Calu3 (cell line): Measurements from ENCODE around the gene UHRF1. TPM values are rescaled to one million over a fixed set of nuclear protein-coding genes. Genes with fewer than 3 reads are reported as not detected.

Experiments used
- BruUV-seq: library from RNA; stranded (reverse); fragments of 400-500 nt; replicated peaks from 2 replicates; lab custom pipeline; 2021; lab: Mats Ljungman, UMichigan
- CTCF ChIA-PET: fragments of 300-600 bp; sonication (Branson Sonifier 250); formaldehyde crosslinking; loops from one replicate; lab custom pipeline; 2022; ENCODE audit warnings: antibody characterized with exemption; lab: Charles Lee
- DNase-seq: peaks from one replicate; pipeline ENCODE4 v3.0.0; 2022
- H3K27ac Mint-ChIP-seq: one replicate; pipeline ENCODE4 v1.8.0; 2022; ENCODE audit warnings: mixed read lengths; ENCODE audit not compliant: unreplicated experiment
- H3K27me3 Mint-ChIP-seq: one replicate; pipeline ENCODE4 v1.8.0; 2022; ENCODE audit warnings: mixed read lengths; ENCODE audit not compliant: unreplicated experiment
- H3K36me3 Mint-ChIP-seq: one replicate; pipeline ENCODE4 v1.8.0; 2022; ENCODE audit warnings: mild to moderate bottlenecking, moderate library complexity, mixed read lengths; ENCODE audit not compliant: insufficient read depth, unreplicated experiment
- H3K4me1 Mint-ChIP-seq: one replicate; pipeline ENCODE4 v1.8.0; 2022; ENCODE audit warnings: mild to moderate bottlenecking, low read depth, mixed read lengths; ENCODE audit not compliant: unreplicated experiment
- H3K4me3 Mint-ChIP-seq: one replicate; pipeline ENCODE4 v1.8.0; 2022; ENCODE audit warnings: mild to moderate bottlenecking, low read depth, moderate library complexity, mixed read lengths; ENCODE audit not compliant: unreplicated experiment
- H3K9me3 Mint-ChIP-seq: one replicate; pipeline ENCODE4 v1.8.0; 2022; ENCODE audit warnings: low read depth, mixed read lengths; ENCODE audit not compliant: unreplicated experiment
- intact Hi-C: fragments of 100-400 bp; cut with micrococcal nuclease; formaldehyde crosslinking; loops from one replicate; pipeline ENCODE4 v1.10.0; 2022; ENCODE audit not compliant: unreplicated experiment
- total RNA-seq: library from RNA; stranded (reverse); gene quantifications from 2 replicates; pipeline ENCODE4 v1.2.3, GENCODE V29; 2022
- TF ChIP-seq, protein P1 (sequence below): fragments of 200-600 bp; IDR thresholded peaks from one replicate; pipeline ENCODE4 v1.8.0; 2022; ENCODE audit warnings: antibody characterized with exemption; ENCODE audit not compliant: unreplicated experiment

UHRF1 gene
- total RNA-seq, 1 experiment from 2014 or later, result 45.2 TPM

- Mint-ChIP-seq H3K4me1 (peaks cover 12% of the 10 kb centered on the region), H3K27ac (peak within 1 kb of the TSS; percentile 79), H3K9me3 (no peaks in the 10 kb centered on the region), H3K4me3 (peak within 1 kb of the TSS; percentile 74), H3K36me3 (peaks cover 32% of the 10 kb centered on the region), H3K27me3 (no peaks in the 10 kb centered on the region)
- DNase-seq, result peak; percentile 94
- TF ChIP-seq, protein P1, sequence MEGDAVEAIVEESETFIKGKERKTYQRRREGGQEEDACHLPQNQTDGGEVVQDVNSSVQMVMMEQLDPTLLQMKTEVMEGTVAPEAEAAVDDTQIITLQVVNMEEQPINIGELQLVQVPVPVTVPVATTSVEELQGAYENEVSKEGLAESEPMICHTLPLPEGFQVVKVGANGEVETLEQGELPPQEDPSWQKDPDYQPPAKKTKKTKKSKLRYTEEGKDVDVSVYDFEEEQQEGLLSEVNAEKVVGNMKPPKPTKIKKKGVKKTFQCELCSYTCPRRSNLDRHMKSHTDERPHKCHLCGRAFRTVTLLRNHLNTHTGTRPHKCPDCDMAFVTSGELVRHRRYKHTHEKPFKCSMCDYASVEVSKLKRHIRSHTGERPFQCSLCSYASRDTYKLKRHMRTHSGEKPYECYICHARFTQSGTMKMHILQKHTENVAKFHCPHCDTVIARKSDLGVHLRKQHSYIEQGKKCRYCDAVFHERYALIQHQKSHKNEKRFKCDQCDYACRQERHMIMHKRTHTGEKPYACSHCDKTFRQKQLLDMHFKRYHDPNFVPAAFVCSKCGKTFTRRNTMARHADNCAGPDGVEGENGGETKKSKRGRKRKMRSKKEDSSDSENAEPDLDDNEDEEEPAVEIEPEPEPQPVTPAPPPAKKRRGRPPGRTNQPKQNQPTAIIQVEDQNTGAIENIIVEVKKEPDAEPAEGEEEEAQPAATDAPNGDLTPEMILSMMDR, result no peak
- intact Hi-C loops, result no loop called here
- BruUV-seq, result no TSS peak
- CTCF ChIA-PET, result interaction anchor here (0.7 to 1.3 kb wide), 4 partner anchors 44 to 533 kb away, joined by 3 to 5 read pairs (median 4); no protein-coding TSS in a partner anchor
These were observed 41.6 kb upstream of the UHRF1 start, which contains the start of gene PLIN3 for GRCh38 chr19:4867534-4868285. Gene PLIN3 (minus strand): TSS chr19:4867667. CDS start chr19:4861394, 6,273 bp downstream.

GRCh38 chr19:4868286-4868834 is 40.9 kb upstream of the UHRF1 start:
- Mint-ChIP-seq H3K4me1 (peaks cover 12% of the 10 kb centered on the region), H3K4me3 (peak overlapping the region; percentile 74), H3K36me3 (peaks cover 32% of the 10 kb centered on the region), H3K27ac (peak overlapping the region; percentile 79), H3K9me3 (no peaks in the 10 kb centered on the region), H3K27me3 (no peaks in the 10 kb centered on the region)
- TF ChIP-seq, protein P1, result no peak
- BruUV-seq, result no TSS peak
- CTCF ChIA-PET, result interaction anchor here (1.2 kb wide), 1 partner anchor 44 kb away, joined by 3 read pairs; no protein-coding TSS in a partner anchor
- intact Hi-C loops, result no loop called here
- DNase-seq, result no peak

DNA sequence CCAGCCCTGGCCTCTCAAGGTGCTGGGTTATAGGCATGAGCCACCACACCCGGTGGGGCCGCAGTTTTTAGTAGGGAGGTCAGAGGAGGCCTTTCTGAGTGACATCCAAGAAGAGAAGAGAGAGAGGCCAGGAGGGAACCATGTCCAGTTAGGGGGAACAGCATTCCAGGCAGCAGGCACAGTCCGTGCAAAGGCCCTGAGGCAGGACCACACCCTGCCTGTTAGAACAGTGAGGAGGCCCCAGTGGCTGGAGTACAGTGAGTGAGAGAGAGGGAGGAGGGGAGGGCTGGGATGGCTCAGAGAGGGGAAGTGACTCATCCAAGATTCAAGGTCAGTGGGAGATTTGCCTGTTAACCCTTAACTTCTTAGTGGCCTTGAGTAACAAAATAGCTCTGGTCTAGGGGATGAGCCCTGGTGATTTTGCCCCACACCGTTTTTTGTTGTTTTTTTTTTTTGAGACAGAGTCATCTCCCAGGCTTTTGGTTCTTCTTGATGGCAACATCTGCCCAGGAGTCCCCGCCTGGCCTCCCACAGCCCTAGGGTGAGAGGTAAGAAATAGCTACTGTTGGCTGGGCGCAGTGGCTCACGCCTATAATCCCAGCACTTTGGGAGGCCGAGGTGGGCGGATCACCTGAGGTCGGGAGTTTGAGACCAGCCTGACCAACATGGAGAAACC is 39.1 kb upstream of the UHRF1 start:
- Mint-ChIP-seq H3K27ac (peak overlapping the region; percentile 93), H3K36me3 (peaks cover 32% of the 10 kb centered on the region), H3K4me1 (peaks cover 12% of the 10 kb centered on the region), H3K9me3 (no peaks in the 10 kb centered on the region), H3K4me3 (peak overlapping the region; percentile 24), H3K27me3 (no peaks in the 10 kb centered on the region)
- TF ChIP-seq, protein P1, result no peak
- peak; percentile 55 for DNase-seq
- intact Hi-C loops, result loop anchor here (5.0 kb wide), 1 partner anchor 162 kb away; no protein-coding TSS in a partner anchor
- BruUV-seq, result no TSS peak
- CTCF ChIA-PET, result interaction anchor here (1.3 to 2.3 kb wide), 2 partner anchors 41 to 61 kb away, joined by 3 to 10 read pairs; no protein-coding TSS in a partner anchor

- Mint-ChIP-seq H3K27ac (no peak overlapping the region), H3K4me3 (no peak overlapping the region)
- intact Hi-C loops, result loop anchor here (1.0 to 5.0 kb wide), 2 partner anchors 40 to 161 kb away; no protein-coding TSS in a partner anchor
These were observed 37.6 kb upstream of the UHRF1 start for GRCh38 chr19:4871711-4872110.

More at GRCh38 chr19:4871711-4872110, 37.6 kb upstream of the UHRF1 start:
- H3K4me1 Mint-ChIP-seq, result peaks cover 12% of the 10 kb centered on the region
- DNase-seq, result no peak
- TF ChIP-seq, protein P1, result no peak
- CTCF ChIA-PET, result interaction anchor here (0.7 to 2.3 kb wide), 2 partner anchors 40 to 215 kb away, joined by 3 to 10 read pairs; no protein-coding TSS in a partner anchor
- no peaks in the 10 kb centered on the region for H3K9me3 Mint-ChIP-seq
- no TSS peak for BruUV-seq
- peaks cover 30% of the 10 kb centered on the region for H3K36me3 Mint-ChIP-seq
- H3K27me3 Mint-ChIP-seq, result no peaks in the 10 kb centered on the region
